ENCODE measurements around the gene PAGE1.
"Not testable (repeated sequence)": the region's sequence is repeated elsewhere in the genome, so short reads cannot be mapped to it uniquely, and the experiment has no call there.

The PAGE1 gene

DNA sequence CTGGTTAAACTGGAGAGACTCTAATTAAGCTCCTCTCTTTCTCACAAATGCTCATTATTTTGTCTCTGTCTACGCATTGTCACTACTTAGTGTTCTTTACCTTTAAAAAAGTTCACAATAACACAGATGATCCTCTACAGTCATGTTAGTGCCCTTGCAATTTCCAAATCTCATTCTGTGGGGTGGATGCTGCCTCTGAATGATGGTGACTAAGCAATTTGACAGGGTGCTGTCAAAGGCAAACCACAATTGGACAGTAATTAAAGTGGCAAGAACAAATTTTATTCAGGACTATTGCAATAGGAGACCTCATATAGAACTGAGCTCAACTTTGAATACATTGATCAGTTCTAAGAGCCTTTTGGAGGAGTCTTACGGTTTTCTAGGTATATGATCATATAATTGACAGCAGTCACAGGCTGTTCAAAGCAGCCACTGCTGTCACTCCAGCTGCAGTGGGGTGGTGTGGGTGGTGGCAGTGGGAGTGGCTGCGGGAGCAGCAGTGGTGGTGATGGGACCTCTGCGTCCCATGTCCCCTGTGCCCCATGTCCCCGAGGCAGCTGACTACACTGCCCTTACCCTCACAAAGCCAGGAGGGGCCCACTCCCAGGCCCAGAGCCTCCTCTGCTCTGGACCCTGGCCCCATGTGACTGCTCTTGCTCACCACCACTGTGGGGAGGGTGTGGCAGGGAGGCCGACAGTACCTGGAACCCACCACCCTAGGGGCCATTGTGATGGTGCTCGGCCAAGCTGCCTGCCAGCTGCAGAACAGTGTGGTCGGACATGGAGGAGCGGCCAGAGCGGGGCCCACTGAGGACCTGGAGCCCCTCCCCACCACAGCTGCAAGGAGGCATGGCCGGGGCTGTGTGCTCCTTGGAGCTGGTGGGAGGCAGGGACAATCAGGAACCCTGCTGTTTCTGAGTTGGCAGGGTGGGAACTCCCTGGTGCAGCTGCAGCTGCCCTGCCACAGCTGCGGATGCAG, 30.4 kb upstream of the PAGE1 start (continued):
- TF ChIP-seq, protein P1, sequence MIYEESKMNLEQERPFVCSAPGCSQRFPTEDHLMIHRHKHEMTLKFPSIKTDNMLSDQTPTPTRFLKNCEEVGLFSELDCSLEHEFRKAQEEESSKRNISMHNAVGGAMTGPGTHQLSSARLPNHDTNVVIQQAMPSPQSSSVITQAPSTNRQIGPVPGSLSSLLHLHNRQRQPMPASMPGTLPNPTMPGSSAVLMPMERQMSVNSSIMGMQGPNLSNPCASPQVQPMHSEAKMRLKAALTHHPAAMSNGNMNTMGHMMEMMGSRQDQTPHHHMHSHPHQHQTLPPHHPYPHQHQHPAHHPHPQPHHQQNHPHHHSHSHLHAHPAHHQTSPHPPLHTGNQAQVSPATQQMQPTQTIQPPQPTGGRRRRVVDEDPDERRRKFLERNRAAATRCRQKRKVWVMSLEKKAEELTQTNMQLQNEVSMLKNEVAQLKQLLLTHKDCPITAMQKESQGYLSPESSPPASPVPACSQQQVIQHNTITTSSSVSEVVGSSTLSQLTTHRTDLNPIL (CRISPR knock-in tag; IDR thresholded peaks at IDR 0.05; ENCODE audit: low read depth), result no peak
- TF ChIP-seq TOX (CRISPR knock-in tag; IDR thresholded peaks at IDR 0.05; ENCODE audit: borderline replicate concordance), result no peak
- TF ChIP-seq, protein P2, sequence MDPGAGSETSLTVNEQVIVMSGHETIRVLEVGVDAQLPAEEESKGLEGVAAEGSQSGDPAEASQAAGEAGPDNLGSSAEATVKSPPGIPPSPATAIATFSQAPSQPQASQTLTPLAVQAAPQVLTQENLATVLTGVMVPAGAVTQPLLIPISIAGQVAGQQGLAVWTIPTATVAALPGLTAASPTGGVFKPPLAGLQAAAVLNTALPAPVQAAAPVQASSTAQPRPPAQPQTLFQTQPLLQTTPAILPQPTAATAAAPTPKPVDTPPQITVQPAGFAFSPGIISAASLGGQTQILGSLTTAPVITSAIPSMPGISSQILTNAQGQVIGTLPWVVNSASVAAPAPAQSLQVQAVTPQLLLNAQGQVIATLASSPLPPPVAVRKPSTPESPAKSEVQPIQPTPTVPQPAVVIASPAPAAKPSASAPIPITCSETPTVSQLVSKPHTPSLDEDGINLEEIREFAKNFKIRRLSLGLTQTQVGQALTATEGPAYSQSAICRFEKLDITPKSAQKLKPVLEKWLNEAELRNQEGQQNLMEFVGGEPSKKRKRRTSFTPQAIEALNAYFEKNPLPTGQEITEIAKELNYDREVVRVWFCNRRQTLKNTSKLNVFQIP (CRISPR knock-in tag; IDR thresholded peaks at IDR 0.05; ENCODE audit: borderline replicate concordance, low read depth), result no peak
- no peak for TF ChIP-seq ZNF565 (CRISPR knock-in tag; conservative IDR thresholded peaks at IDR 0.05; ENCODE audit: low read depth)
- TF ChIP-seq GLIS3 (CRISPR knock-in tag; IDR thresholded peaks at IDR 0.05), result no peak

DNA sequence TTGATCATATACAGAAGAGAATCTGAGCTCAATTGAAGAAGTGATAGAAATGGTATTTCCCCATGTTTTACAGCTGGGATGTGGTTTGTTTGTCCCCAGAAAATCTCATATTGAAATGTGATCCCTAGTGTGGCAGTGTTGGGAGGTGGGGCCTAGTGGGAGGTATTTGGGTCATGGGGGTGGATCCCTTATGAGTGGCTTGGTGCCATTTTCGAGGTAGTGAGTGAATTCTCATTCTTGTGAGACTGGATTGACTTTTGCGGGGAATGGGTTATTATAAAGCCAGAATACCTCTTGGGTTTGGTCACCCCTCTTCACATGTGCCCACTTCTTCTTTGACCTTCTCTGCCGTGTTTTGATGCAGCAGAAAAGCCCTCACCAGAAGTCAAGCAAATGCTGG, 29.6 kb upstream of the PAGE1 start:
- TF ChIP-seq ISL1 (CRISPR knock-in tag; IDR thresholded peaks at IDR 0.05), result no peak
- no peak for TF ChIP-seq BACH2 (CRISPR knock-in tag; IDR thresholded peaks at IDR 0.05; ENCODE audit: borderline replicate concordance)
- no peak for ATAC-seq

DNA sequence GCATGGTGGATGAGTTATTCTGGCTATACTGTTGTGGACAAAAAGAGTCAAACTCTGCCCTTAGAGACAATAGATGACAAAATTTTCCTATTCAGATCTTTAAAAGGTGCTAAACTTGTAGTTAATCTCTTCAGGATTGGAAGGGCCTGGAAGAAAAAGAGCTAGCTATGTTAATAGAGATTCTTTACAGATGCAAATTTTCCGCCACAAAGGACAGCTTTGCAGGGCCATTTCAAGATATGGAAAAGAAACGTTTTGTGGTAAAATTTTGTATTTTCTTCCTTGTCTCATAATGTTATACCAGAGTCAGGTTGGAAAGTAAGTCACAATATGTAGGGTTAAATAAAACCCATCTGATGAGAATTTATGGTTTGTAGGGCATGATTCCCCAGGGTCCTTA, 24.3 kb upstream of the PAGE1 start:
- not testable (repeated sequence) for ATAC-seq

DNA sequence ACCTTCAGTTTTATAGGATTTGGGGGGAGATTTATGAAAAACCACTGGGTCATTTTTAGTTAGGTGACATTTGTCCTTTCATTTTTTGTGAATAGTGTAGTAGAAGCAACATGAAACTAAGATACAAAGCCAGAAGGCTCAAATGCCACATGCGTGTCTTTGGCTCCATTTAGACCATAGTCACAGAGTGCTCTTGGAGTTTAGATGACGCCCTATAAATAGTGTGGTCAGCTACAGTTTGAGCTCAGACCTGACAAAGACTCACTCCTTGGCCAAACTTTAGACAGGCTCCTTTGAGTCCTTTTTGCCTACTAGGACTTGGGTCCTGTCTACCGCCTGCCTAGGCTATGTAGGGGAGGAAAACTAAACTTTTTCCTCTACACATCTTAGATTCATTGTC, 16.8 kb upstream of the PAGE1 start:
- TF ChIP-seq TCF4 (CRISPR knock-in tag; IDR thresholded peaks at IDR 0.05; ENCODE audit: borderline replicate concordance), result no peak
- TF ChIP-seq, protein P3, sequence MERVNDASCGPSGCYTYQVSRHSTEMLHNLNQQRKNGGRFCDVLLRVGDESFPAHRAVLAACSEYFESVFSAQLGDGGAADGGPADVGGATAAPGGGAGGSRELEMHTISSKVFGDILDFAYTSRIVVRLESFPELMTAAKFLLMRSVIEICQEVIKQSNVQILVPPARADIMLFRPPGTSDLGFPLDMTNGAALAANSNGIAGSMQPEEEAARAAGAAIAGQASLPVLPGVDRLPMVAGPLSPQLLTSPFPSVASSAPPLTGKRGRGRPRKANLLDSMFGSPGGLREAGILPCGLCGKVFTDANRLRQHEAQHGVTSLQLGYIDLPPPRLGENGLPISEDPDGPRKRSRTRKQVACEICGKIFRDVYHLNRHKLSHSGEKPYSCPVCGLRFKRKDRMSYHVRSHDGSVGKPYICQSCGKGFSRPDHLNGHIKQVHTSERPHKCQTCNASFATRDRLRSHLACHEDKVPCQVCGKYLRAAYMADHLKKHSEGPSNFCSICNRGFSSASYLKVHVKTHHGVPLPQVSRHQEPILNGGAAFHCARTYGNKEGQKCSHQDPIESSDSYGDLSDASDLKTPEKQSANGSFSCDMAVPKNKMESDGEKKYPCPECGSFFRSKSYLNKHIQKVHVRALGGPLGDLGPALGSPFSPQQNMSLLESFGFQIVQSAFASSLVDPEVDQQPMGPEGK (CRISPR knock-in tag; IDR thresholded peaks at IDR 0.05; ENCODE audit: borderline replicate concordance), result no peak
- TF ChIP-seq PPARA (CRISPR knock-in tag; IDR thresholded peaks at IDR 0.05; ENCODE audit: borderline replicate concordance), result no peak
- TF ChIP-seq, protein P4, sequence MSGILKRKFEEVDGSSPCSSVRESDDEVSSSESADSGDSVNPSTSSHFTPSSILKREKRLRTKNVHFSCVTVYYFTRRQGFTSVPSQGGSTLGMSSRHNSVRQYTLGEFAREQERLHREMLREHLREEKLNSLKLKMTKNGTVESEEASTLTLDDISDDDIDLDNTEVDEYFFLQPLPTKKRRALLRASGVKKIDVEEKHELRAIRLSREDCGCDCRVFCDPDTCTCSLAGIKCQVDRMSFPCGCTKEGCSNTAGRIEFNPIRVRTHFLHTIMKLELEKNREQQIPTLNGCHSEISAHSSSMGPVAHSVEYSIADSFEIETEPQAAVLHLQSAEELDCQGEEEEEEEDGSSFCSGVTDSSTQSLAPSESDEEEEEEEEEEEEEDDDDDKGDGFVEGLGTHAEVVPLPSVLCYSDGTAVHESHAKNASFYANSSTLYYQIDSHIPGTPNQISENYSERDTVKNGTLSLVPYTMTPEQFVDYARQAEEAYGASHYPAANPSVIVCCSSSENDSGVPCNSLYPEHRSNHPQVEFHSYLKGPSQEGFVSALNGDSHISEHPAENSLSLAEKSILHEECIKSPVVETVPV (CRISPR knock-in tag; IDR thresholded peaks at IDR 0.05), result no peak
- no peak for TF ChIP-seq GLIS3 (CRISPR knock-in tag; IDR thresholded peaks at IDR 0.05)
- no peak for TF ChIP-seq SNAI2 (CRISPR knock-in tag; IDR thresholded peaks at IDR 0.05)
- TF ChIP-seq, protein P5, sequence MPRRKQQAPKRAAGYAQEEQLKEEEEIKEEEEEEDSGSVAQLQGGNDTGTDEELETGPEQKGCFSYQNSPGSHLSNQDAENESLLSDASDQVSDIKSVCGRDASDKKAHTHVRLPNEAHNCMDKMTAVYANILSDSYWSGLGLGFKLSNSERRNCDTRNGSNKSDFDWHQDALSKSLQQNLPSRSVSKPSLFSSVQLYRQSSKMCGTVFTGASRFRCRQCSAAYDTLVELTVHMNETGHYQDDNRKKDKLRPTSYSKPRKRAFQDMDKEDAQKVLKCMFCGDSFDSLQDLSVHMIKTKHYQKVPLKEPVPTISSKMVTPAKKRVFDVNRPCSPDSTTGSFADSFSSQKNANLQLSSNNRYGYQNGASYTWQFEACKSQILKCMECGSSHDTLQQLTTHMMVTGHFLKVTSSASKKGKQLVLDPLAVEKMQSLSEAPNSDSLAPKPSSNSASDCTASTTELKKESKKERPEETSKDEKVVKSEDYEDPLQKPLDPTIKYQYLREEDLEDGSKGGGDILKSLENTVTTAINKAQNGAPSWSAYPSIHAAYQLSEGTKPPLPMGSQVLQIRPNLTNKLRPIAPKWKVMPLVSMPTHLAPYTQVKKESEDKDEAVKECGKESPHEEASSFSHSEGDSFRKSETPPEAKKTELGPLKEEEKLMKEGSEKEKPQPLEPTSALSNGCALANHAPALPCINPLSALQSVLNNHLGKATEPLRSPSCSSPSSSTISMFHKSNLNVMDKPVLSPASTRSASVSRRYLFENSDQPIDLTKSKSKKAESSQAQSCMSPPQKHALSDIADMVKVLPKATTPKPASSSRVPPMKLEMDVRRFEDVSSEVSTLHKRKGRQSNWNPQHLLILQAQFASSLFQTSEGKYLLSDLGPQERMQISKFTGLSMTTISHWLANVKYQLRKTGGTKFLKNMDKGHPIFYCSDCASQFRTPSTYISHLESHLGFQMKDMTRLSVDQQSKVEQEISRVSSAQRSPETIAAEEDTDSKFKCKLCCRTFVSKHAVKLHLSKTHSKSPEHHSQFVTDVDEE (CRISPR knock-in tag; IDR thresholded peaks at IDR 0.05), result no peak
- no peak for TF ChIP-seq ISL1 (CRISPR knock-in tag; IDR thresholded peaks at IDR 0.05)
- TF ChIP-seq TOX (CRISPR knock-in tag; IDR thresholded peaks at IDR 0.05; ENCODE audit: borderline replicate concordance), result no peak
- ATAC-seq, result no peak

DNA sequence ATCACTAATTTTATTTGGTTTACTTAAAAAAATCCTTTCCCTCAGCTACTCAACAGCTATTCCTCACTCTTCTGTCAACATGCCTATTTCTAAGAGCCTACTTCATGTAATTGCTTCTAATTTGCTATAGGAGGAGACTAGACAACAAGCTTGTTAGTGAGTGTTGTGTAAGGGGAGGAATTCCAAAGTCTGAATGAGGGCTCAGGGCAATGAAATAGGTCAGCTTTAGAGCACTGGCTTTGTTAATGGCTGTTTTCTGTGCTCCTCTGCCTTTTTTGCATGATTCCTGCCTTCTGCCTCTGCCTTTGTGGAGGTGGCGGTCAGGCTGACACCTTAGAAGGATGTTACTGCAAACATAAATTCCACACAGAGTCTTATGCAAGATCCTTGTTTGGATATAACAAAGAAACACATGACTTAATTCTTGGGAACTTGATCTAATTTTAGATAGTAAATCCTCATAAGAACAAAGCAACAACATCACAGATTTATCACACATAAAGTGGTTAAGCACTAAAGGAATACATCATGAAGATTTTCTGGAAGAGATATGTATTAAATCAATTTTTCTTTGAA, 15.0 kb upstream of the PAGE1 start:
- no peak for ATAC-seq
- TF ChIP-seq ZNF8 (CRISPR knock-in tag; IDR thresholded peaks at IDR 0.05) (no peak), CSDC2 (CRISPR knock-in tag; IDR thresholded peaks at IDR 0.05) (no peak), RARB (CRISPR knock-in tag; IDR thresholded peaks at IDR 0.05) (no peak), ZNF565 (CRISPR knock-in tag; conservative IDR thresholded peaks at IDR 0.05; ENCODE audit: low read depth) (no peak), ZNF70 (CRISPR knock-in tag; IDR thresholded peaks at IDR 0.05) (no peak), GLIS3 (CRISPR knock-in tag; IDR thresholded peaks at IDR 0.05) (no peak), ZC3H10 (CRISPR knock-in tag; IDR thresholded peaks at IDR 0.05) (no peak), PPARA (CRISPR knock-in tag; IDR thresholded peaks at IDR 0.05; ENCODE audit: borderline replicate concordance) (no peak)
- TF ChIP-seq, protein P1 (CRISPR knock-in tag; IDR thresholded peaks at IDR 0.05; ENCODE audit: low read depth), result no peak
- TF ChIP-seq, protein P5 (CRISPR knock-in tag; IDR thresholded peaks at IDR 0.05), result no peak

Data from SK-N-SH treated with all-trans-retinoic acid at 6 μM for 48 hours (cell line).